GM10248 (cell line): ENCODE results near the gene PDGFD.

Source experiments
- CTCF ChIA-PET: fragments of 300-600 bp; sonication (Branson Sonifier 250); formaldehyde crosslinking; extraction: SDS; loops from one replicate; lab custom pipeline; 2021; ENCODE audit warnings: antibody characterized with exemption; lab: Yijun Ruan, JAX
- POLR2A ChIA-PET: fragments of 350-650 bp; sonication (Branson Sonifier 250); formaldehyde crosslinking; extraction: SDS; loops from one replicate; lab custom pipeline; 2020; ENCODE audit warnings: antibody characterized with exemption; lab: Yijun Ruan, JAX
- DNase-seq: peaks from one replicate; pipeline ENCODE4 v3.0.0; 2012; ENCODE audit errors: extremely low spot score
- CTCF ChIP-seq: IDR thresholded peaks from 2 replicates; pipeline ENCODE4 v1.5.1; 2012; ENCODE audit warnings: mild to moderate bottlenecking, low read depth; ENCODE audit errors: extremely low read depth, missing control alignments, control extremely low read depth

The PDGFD gene

GRCh38 chr11:103928040-103928801 is 235.7 kb downstream of the PDGFD start:
- ChIA-PET POLR2A (no interaction called here), CTCF (interaction anchor here (1.3 kb wide), 1 partner anchor 10 kb away, joined by 3 read pairs; no protein-coding TSS in a partner anchor)
- DNase-seq = no peak
- no peak for TF ChIP-seq CTCF

GRCh38 chr11:103927535-103927934 is 236.4 kb downstream of the PDGFD start:
- POLR2A ChIA-PET = no interaction called here
- CTCF ChIA-PET = interaction anchor here (1.3 kb wide), 1 partner anchor 9 kb away, joined by 3 read pairs; no protein-coding TSS in a partner anchor

GRCh38 chr11:103926990-103927389 is 237.0 kb downstream of the PDGFD start:
- POLR2A ChIA-PET = no interaction called here
- CTCF ChIA-PET = no interaction called here
- no peak for TF ChIP-seq CTCF

More at GRCh38 chr11:103927535-103927934, 236.4 kb downstream of the PDGFD start:
- no peak for DNase-seq
- peak; percentile 64 for TF ChIP-seq CTCF

GRCh38 chr11:103924166-103925013 is 239.6 kb downstream of the PDGFD start:
- no peak for DNase-seq
- CTCF ChIA-PET = no interaction called here
- no peak for TF ChIP-seq CTCF
- POLR2A ChIA-PET = no interaction called here

More at GRCh38 chr11:103926990-103927389, 237.0 kb downstream of the PDGFD start:
- DNase-seq = no peak

- DNase-seq = no peak
- TF ChIP-seq CTCF = no peak
- ChIA-PET CTCF (interaction anchor here (0.8 to 1.1 kb wide), 2 partner anchors 64 to 84 kb away, joined by 3 read pairs; no protein-coding TSS in a partner anchor), POLR2A (no interaction called here)
Measured at GRCh38 chr11:103923451-103923931, 240.5 kb downstream of the PDGFD start.

- POLR2A ChIA-PET = no interaction called here
- CTCF ChIA-PET = no interaction called here
- DNase-seq = no peak
- no peak for TF ChIP-seq CTCF
Measured at GRCh38 chr11:103920933-103921332, 243.0 kb downstream of the PDGFD start.
